B cell (primary cell): ENCODE measurements around the gene SLC39A11. TPM values are rescaled to one million over a fixed set of nuclear protein-coding genes. Genes with fewer than 3 reads are reported as not detected.

Source experiments
- ATAC-seq: fragments of 200-7000 bp; cut with Tn5 transposase; one replicate; pipeline ENCODE4 v1.10.0; 2021; ENCODE audit warnings: low read depth, mild to moderate bottlenecking, moderate number of reproducible peaks, moderate library complexity
- CTCF ChIA-PET: fragments of 350-600 bp; sonication (Branson Sonifier 250); formaldehyde crosslinking; loops from one replicate; lab custom pipeline; 2021; ENCODE audit warnings: antibody characterized with exemption, inconsistent platforms; lab: Charles Lee
- POLR2A ChIA-PET: fragments of 350-600 bp; sonication (Branson Sonifier 250); formaldehyde crosslinking; loops from one replicate; lab custom pipeline; 2021; ENCODE audit warnings: antibody characterized with exemption; lab: Charles Lee
- DNase-seq: peaks from one replicate; pipeline ENCODE4 v3.0.0; 2013
- H2AFZ ChIP-seq: 2 replicates; pipeline ENCODE4 v1.6.1; 2012; ENCODE audit warnings: mild to moderate bottlenecking, low read depth, low read length; ENCODE audit not compliant: insufficient read depth, poor library complexity, severe bottlenecking
- H3K27ac ChIP-seq, 2 donors: 1 replicate in 1 of 2; 2 replicates in 1 of 2; pipeline ENCODE4 v1.5.1; 2012 to 2013; ENCODE audit warnings: low read length in 2 of 2, mild to moderate bottlenecking in 2 of 2, moderate library complexity in 1 of 2
- H3K27me3 ChIP-seq, 4 experiments: fragments of 200-600 bp in 1 of 4; sonication (generic) in 1 of 4; replicated peaks in 1 of 4; 1 replicate in 2 of 4; 2 replicates in 2 of 4; pipeline versions ENCODE4 v1.6.1 to v1.7.0; 2013 to 2016; ENCODE audit warnings: low read length in 3 of 4, mild to moderate bottlenecking in 2 of 4, mixed read lengths in 1 of 4, moderate library complexity in 1 of 4; ENCODE audit not compliant: insufficient read depth in 4 of 4, control insufficient read depth in 3 of 4; ENCODE audit errors: control extremely low read depth in 1 of 4
- H3K36me3 ChIP-seq, 2 experiments: replicated peaks in 1 of 2; 1 replicate in 1 of 2; 2 replicates in 1 of 2; pipeline versions ENCODE4 v1.6.1 to v1.7.1; 2013; ENCODE audit warnings: low read length in 1 of 2; ENCODE audit not compliant: insufficient read depth in 2 of 2, control insufficient read depth in 1 of 2; ENCODE audit errors: control extremely low read depth in 1 of 2, extremely low read depth in 1 of 2
- H3K4me1 ChIP-seq, 2 donors: fragments of 200-600 bp in 1 of 2; sonication (generic) in 1 of 2; 1 replicate in 1 of 2; 2 replicates in 1 of 2; pipeline versions ENCODE4 v1.5.1 to v1.6.1; 2013 to 2017; ENCODE audit warnings: low read length in 2 of 2; ENCODE audit not compliant: control insufficient read depth in 2 of 2, insufficient read depth in 2 of 2
- H3K4me2 ChIP-seq: replicated peaks from 2 replicates; pipeline ENCODE3; 2012; ENCODE audit warnings: mild to moderate bottlenecking, low read depth, low read length; ENCODE audit not compliant: poor library complexity, severe bottlenecking
- H3K4me3 ChIP-seq, 5 experiments: fragments of 200-600 bp in 1 of 5; sonication (generic) in 1 of 5; 1 replicate in 3 of 5; 2 replicates in 2 of 5; pipeline versions ENCODE4 v1.5.1 to v1.7.0; 2011 to 2016; ENCODE audit warnings: low read length in 4 of 5, mild to moderate bottlenecking in 4 of 5, low read depth in 2 of 5, control low read depth in 1 of 5, moderate library complexity in 1 of 5; ENCODE audit not compliant: insufficient read depth in 1 of 5; ENCODE audit errors: control extremely low read depth in 1 of 5, extremely low read depth in 1 of 5
- H3K79me2 ChIP-seq: fragments of 200-600 bp; sonication (generic); one replicate; pipeline ENCODE4 v1.6.0; 2016; ENCODE audit warnings: low read length; ENCODE audit not compliant: control insufficient read depth, insufficient read depth
- H3K9ac ChIP-seq: fragments of 200-600 bp; sonication (generic); 2 replicates; pipeline ENCODE4 v1.6.1; 2017; ENCODE audit warnings: mild to moderate bottlenecking, low read length, moderate library complexity
- H3K9me3 ChIP-seq, 3 donors: one replicate each; pipeline versions ENCODE4 v1.6.1 to v1.7.1; 2013; ENCODE audit warnings: low read length in 2 of 3; ENCODE audit not compliant: control insufficient read depth in 2 of 3, insufficient read depth in 1 of 3; ENCODE audit errors: control extremely low read depth in 1 of 3
- H4K20me1 ChIP-seq: 2 replicates; pipeline ENCODE4 v1.6.0; 2012; ENCODE audit warnings: mild to moderate bottlenecking, low read length; ENCODE audit not compliant: insufficient read depth, control insufficient read depth, poor library complexity, severe bottlenecking
- H3K27ac Mint-ChIP-seq: one replicate; pipeline ENCODE4 v1.8.0; 2021; ENCODE audit warnings: mixed read lengths
- H3K27me3 Mint-ChIP-seq: one replicate; pipeline ENCODE4 v1.8.0; 2021; ENCODE audit warnings: mixed read lengths
- H3K4me1 Mint-ChIP-seq: one replicate; pipeline ENCODE4 v1.8.0; 2021; ENCODE audit warnings: mixed read lengths
- H3K4me3 Mint-ChIP-seq: one replicate; pipeline ENCODE4 v1.8.0; 2021; ENCODE audit warnings: mixed read lengths
- H3K9me3 Mint-ChIP-seq: one replicate; pipeline ENCODE4 v1.8.0; 2022; ENCODE audit warnings: mixed read lengths; ENCODE audit not compliant: insufficient read depth
- EZH2 ChIP-seq: IDR thresholded peaks from 2 replicates; pipeline ENCODE4 v1.6.1; 2012; ENCODE audit warnings: borderline replicate concordance, low read depth, mild to moderate bottlenecking, moderate library complexity, low read length; ENCODE audit not compliant: insufficient read depth, poor library complexity, severe bottlenecking
- WGBS: methylation state at CpG from one replicate; pipeline ENCODE4 v1.1.5; 2013; ENCODE audit warnings: missing lambda C conversion rate; ENCODE audit not compliant: insufficient coverage; 5-methylcytosine and 5-hydroxymethylcytosine counted together
- intact Hi-C: fragments of 100-400 bp; cut with micrococcal nuclease; formaldehyde crosslinking; loops from one replicate; pipeline ENCODE4 v1.10.0; 2022
- polyA plus RNA-seq: library from polyadenylated mRNA; depleted of rRNA; stranded (reverse); fragments of >200 nt; gene quantifications from 2 replicates; pipeline ENCODE4 v1.2.3, GENCODE V29; 2012
- total RNA-seq, 2 donors: library from RNA; stranded (reverse); fragments of 120-200 nt in 1 of 2; gene quantifications; 1 replicate in 1 of 2; 2 replicates in 1 of 2; pipeline versions ENCODE4 v1.2.3 to v1.2.4, GENCODE V29; 2013 to 2022
- TF ChIP-seq, protein P1 (sequence below): fragments of 200-600 bp; IDR thresholded peaks from one replicate; pipeline ENCODE4 v1.8.0; 2022; ENCODE audit warnings: antibody characterized with exemption, mild to moderate bottlenecking

The SLC39A11 gene
- total and polyA plus RNA-seq, 2 donors (not counting 1 experiment from before 2014, with no cell fraction given): 6.9 to 39.6 TPM

DNA sequence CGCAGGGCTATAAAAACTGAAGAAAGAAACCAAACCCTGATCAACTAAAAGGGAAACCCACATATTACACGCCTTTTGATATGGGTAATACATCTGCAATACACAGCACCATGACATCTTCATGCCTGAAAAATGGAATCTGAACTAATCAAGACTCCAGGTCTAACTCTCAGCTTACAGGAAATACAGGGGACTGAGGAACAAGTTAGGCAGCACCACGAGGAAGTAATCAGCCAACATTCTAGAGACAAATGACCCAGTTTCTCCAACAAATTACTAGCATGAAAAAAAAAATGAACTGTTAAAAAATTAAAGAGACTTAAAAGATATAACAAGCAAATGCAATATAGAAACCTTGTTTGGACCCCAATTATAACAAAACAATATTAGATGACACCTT, 9.1 kb downstream of the SLC39A11 start:
- H3K9ac ChIP-seq: no peak overlapping the region
- ChIA-PET CTCF (no interaction called here), POLR2A (no interaction called here)
- no peak overlapping the region for H3K27ac Mint-ChIP-seq
- peaks cover 0 to 3% (median 0%) of the 10 kb centered on the region in 3 donors for H3K9me3 ChIP-seq
- no peaks in the 10 kb centered on the region for H4K20me1 ChIP-seq
- no peaks in the 10 kb centered on the region for H3K27me3 ChIP-seq
- TF ChIP-seq, protein P1, sequence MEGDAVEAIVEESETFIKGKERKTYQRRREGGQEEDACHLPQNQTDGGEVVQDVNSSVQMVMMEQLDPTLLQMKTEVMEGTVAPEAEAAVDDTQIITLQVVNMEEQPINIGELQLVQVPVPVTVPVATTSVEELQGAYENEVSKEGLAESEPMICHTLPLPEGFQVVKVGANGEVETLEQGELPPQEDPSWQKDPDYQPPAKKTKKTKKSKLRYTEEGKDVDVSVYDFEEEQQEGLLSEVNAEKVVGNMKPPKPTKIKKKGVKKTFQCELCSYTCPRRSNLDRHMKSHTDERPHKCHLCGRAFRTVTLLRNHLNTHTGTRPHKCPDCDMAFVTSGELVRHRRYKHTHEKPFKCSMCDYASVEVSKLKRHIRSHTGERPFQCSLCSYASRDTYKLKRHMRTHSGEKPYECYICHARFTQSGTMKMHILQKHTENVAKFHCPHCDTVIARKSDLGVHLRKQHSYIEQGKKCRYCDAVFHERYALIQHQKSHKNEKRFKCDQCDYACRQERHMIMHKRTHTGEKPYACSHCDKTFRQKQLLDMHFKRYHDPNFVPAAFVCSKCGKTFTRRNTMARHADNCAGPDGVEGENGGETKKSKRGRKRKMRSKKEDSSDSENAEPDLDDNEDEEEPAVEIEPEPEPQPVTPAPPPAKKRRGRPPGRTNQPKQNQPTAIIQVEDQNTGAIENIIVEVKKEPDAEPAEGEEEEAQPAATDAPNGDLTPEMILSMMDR: no peak
- TF ChIP-seq EZH2: no peak
- no peak overlapping the region for H3K4me3 ChIP-seq
- H3K27me3 Mint-ChIP-seq: no peaks in the 10 kb centered on the region
- no peak overlapping the region for H3K4me3 Mint-ChIP-seq
- intact Hi-C loops: no loop called here
- peaks cover 3% of the 10 kb centered on the region for H3K79me2 ChIP-seq
- peaks cover 4% of the 10 kb centered on the region for H3K9me3 Mint-ChIP-seq
- H3K4me1 Mint-ChIP-seq: no peaks in the 10 kb centered on the region
- DNase-seq (no peak), ATAC-seq (no peak)
- H3K27ac ChIP-seq: no peak overlapping the region
- H3K4me1 ChIP-seq: no peaks in the 10 kb centered on the region
- 0% methylated on average over 1 of the region's 3 CpGs for WGBS
- peaks cover 5 to 32% of the 10 kb centered on the region in 2 experiments for H3K36me3 ChIP-seq
- no peak overlapping the region for H2AFZ ChIP-seq
- no peak overlapping the region for H3K4me2 ChIP-seq

DNA sequence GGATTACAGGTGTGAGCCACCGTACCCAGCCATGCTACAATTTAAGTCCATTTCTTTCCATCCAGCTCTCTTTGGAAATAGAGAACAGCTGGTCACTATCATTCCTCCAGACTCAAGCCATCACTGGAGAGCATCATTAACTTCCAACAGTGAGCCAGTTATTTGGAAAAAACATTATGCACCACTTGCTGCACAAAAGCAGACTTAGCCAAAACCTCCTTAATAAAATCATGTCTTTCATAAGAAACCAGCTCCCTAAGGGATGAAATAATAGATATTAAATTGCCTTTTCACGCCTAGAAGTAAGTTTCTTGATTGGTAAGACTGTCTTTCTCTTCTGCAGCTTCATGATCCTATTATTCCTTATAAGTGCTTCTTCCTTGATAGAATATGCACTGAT, 17.9 kb downstream of the SLC39A11 start:
- Mint-ChIP-seq H3K4me1 (peaks cover 2% of the 10 kb centered on the region), H3K27me3 (no peaks in the 10 kb centered on the region), H3K4me3 (no peak overlapping the region), H3K9me3 (no peaks in the 10 kb centered on the region), H3K27ac (no peak overlapping the region)
- intact Hi-C loops: no loop called here
- H4K20me1 ChIP-seq: no peaks in the 10 kb centered on the region
- 100% methylated on average over 1 of the region's 2 CpGs for WGBS
- H3K27me3 ChIP-seq: no peaks in the 10 kb centered on the region
- ChIA-PET CTCF (interaction anchor here (1.2 kb wide), 1 partner anchor 347 kb away, joined by 4 read pairs; no protein-coding TSS in a partner anchor), POLR2A (no interaction called here)
- H3K4me2 ChIP-seq: no peak overlapping the region
- TF ChIP-seq, protein P1: no peak
- no peak for TF ChIP-seq EZH2
- H3K9ac ChIP-seq: no peak overlapping the region
- H3K4me3 ChIP-seq: no peak overlapping the region
- H3K27ac ChIP-seq: no peak overlapping the region
- H3K79me2 ChIP-seq: no peaks in the 10 kb centered on the region
- DNase-seq (no peak), ATAC-seq (no peak)
- no peak overlapping the region for H2AFZ ChIP-seq
- no peaks in the 10 kb centered on the region for H3K4me1 ChIP-seq
- peaks cover 0 to 6% of the 10 kb centered on the region in 2 experiments for H3K36me3 ChIP-seq
- H3K9me3 ChIP-seq: no peaks in the 10 kb centered on the region
